Liver (tissue), 3 donors: ENCODE data around the gene ZDHHC24.

Experiments
- CTCF ChIP-seq: fragments of 150-350 bp; IDR thresholded peaks from 2 replicates; pipeline ENCODE4 v1.5.1; 2017; ENCODE audit warnings: improper control_type of control experiment, low read depth, low read length; ENCODE audit not compliant: missing input control
- EGR1 ChIP-seq, 2 donors: IDR thresholded peaks; 2 replicates each; pipeline ENCODE4 v1.6.1; 2016 to 2018; ENCODE audit warnings: antibody characterized with exemption in 2 of 2, low read depth in 2 of 2
- GABPA ChIP-seq, 2 donors: IDR thresholded peaks in 1 of 2; conservative IDR thresholded peaks in 1 of 2; 2 replicates each; pipeline ENCODE4 v1.6.1; 2016; ENCODE audit warnings: antibody characterized with exemption in 2 of 2, mild to moderate bottlenecking in 1 of 2, moderate library complexity in 1 of 2
- HNF4A ChIP-seq, 2 donors: conservative IDR thresholded peaks; 2 replicates each; pipeline ENCODE4 v1.6.1; 2016; ENCODE audit warnings: antibody characterized with exemption in 2 of 2, mild to moderate bottlenecking in 2 of 2
- JUND ChIP-seq, 2 donors: IDR thresholded peaks; 2 replicates each; pipeline ENCODE4 v1.6.1; 2016; ENCODE audit warnings: antibody characterized with exemption in 2 of 2
- REST ChIP-seq: IDR thresholded peaks from 2 replicates; pipeline ENCODE4 v1.6.1; 2016; ENCODE audit warnings: antibody characterized with exemption, mild to moderate bottlenecking
- TAF1 ChIP-seq: conservative IDR thresholded peaks from 2 replicates; pipeline ENCODE4 v1.6.1; 2016; ENCODE audit warnings: antibody characterized with exemption, mild to moderate bottlenecking
- YY1 ChIP-seq: IDR thresholded peaks from 2 replicates; pipeline ENCODE4 v1.6.1; 2016; ENCODE audit warnings: antibody characterized with exemption, mild to moderate bottlenecking
- donor health status: healthy.
- donor health status: healthy.

GRCh38 chr11:66532784-66533183, 13.1 kb downstream of the ZDHHC24 start:
- no peak for TF ChIP-seq EGR1 (IDR thresholded peaks at IDR 0.05; ENCODE audit: low read depth in 2 of 2)
- no peak for TF ChIP-seq GABPA (IDR thresholded peaks at IDR 0.05 in 1 of 2, conservative IDR thresholded peaks at IDR 0.05 in 1 of 2)
- TF ChIP-seq CTCF = no peak
- no peak for TF ChIP-seq REST
- TF ChIP-seq JUND (IDR thresholded peaks at IDR 0.05) = no peak
- TF ChIP-seq HNF4A (conservative IDR thresholded peaks at IDR 0.05) = no peak
- no peak for TF ChIP-seq YY1
- no peak for TF ChIP-seq TAF1
